D721Med (cell line): ENCODE data around the gene CSN2.

Source experiments
- DNase-seq: peaks from one replicate; pipeline ENCODE4 v3.0.0; 2011; ENCODE audit warnings: low spot score; ENCODE audit not compliant: insufficient read length
- FAIRE-seq: peaks from 2 replicates; lab custom pipeline; 2011; peaks lifted over from hg19 to GRCh38; lab: Jason Lieb, UNC
- CTCF ChIP-seq: IDR thresholded peaks from 2 replicates; pipeline ENCODE4 v1.5.1; 2012; ENCODE audit warnings: mild to moderate bottlenecking, control low read depth; ENCODE audit not compliant: insufficient read depth; ENCODE audit errors: missing control alignments

The CSN2 gene

DNA sequence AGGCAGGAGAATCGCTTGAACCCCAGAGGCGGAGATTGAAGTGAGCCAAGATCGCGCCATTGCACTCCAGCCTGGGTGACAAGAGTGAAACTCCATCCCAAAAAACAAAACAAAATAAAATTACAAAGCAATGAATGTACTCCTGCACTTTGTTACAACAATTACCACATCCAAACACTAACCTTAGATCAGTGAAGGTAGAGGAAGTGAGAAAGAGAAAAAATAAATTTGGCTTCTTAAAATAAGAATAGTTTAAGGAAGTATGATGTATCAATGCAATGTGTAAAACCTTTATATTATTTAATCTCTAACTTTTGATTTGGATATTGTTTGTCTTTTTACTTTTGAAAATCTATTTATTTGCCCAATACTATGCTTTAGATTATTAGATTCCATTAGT is 56.3 kb downstream of the CSN2 start:
- no peak for TF ChIP-seq CTCF
- no peak for FAIRE-seq
- no peak for DNase-seq

- TF ChIP-seq CTCF: no peak
- FAIRE-seq: no peak
These were observed 58.4 kb downstream of the CSN2 start for GRCh38 chr4:69907151-69907550.

More at GRCh38 chr4:69907151-69907550, 58.4 kb downstream of the CSN2 start:
- no peak for DNase-seq
